HFF-Myc (cell line): ENCODE results near the gene CDH15.

Experiments
- DNase-seq: peaks from one replicate; pipeline ENCODE4 v3.0.0-alpha.2; 2011; ENCODE audit warnings: low read depth; ENCODE audit errors: extremely low read depth
- H3K4me3 ChIP-seq: replicated peaks from 2 replicates; pipeline ENCODE4 v1.5.1; 2011; ENCODE audit warnings: low read depth, mild to moderate bottlenecking, control low read depth, low read length
- CTCF ChIP-seq: IDR thresholded peaks from 2 replicates; pipeline ENCODE4 v1.5.1; 2012; ENCODE audit warnings: mild to moderate bottlenecking, low read depth, low read length, control low read depth; ENCODE audit errors: missing control alignments

Gene CDH15

GRCh38 chr16:89140401-89140800 lies 31.1 kb upstream of the CDH15 start:
- no peak overlapping the region for H3K4me3 ChIP-seq
- no peak for TF ChIP-seq CTCF
- DNase-seq = no peak

GRCh38 chr16:89140981-89141883 lies 30.3 kb upstream of the CDH15 start:
- no peak for TF ChIP-seq CTCF
- no peak overlapping the region for H3K4me3 ChIP-seq
- DNase-seq = no peak

- H3K4me3 ChIP-seq = no peak overlapping the region
Observed at GRCh38 chr16:89141884-89142267, 29.7 kb upstream of the CDH15 start.

GRCh38 chr16:89142474-89143195 lies 28.9 kb upstream of the CDH15 start:
- TF ChIP-seq CTCF = no peak
- H3K4me3 ChIP-seq = no peak overlapping the region
- DNase-seq = no peak

More at GRCh38 chr16:89141884-89142267, 29.7 kb upstream of the CDH15 start:
- DNase-seq = no peak
- TF ChIP-seq CTCF = no peak

- DNase-seq = no peak
- TF ChIP-seq CTCF = no peak
Observed at GRCh38 chr16:89143201-89143741, 28.3 kb upstream of the CDH15 start.

GRCh38 chr16:89143911-89144675 lies 27.5 kb upstream of the CDH15 start:
- no peak overlapping the region for H3K4me3 ChIP-seq
- no peak for DNase-seq
- no peak for TF ChIP-seq CTCF

More at GRCh38 chr16:89143201-89143741, 28.3 kb upstream of the CDH15 start:
- H3K4me3 ChIP-seq = no peak overlapping the region
